Measurements from ENCODE around the gene IGFBP5.

Gene IGFBP5

GRCh38 chr2:216713691-216714336 is 18.5 kb upstream of the IGFBP5 start:
- no peak for DNase-seq

DNA sequence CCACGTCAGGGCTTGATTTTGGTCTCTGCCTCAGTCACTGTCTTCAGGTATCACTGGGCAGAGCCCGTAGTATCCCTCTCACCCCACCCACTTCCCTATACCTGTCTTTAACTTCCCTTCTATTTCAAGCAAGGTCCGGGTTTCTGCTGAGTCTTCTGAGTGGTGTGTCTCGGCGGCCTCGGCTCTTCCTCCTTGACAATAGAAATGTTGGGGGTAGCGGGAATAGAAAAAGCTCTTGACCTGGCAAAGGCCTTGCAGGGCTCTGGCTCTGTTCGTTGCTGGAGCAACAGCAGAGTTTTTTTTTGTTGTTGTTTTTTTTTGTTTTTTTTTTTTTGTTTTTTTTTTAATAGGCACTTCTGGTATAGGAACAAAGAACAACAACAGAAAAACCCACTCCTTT is 16.0 kb upstream of the IGFBP5 start:
- no peak for DNase-seq

DNA sequence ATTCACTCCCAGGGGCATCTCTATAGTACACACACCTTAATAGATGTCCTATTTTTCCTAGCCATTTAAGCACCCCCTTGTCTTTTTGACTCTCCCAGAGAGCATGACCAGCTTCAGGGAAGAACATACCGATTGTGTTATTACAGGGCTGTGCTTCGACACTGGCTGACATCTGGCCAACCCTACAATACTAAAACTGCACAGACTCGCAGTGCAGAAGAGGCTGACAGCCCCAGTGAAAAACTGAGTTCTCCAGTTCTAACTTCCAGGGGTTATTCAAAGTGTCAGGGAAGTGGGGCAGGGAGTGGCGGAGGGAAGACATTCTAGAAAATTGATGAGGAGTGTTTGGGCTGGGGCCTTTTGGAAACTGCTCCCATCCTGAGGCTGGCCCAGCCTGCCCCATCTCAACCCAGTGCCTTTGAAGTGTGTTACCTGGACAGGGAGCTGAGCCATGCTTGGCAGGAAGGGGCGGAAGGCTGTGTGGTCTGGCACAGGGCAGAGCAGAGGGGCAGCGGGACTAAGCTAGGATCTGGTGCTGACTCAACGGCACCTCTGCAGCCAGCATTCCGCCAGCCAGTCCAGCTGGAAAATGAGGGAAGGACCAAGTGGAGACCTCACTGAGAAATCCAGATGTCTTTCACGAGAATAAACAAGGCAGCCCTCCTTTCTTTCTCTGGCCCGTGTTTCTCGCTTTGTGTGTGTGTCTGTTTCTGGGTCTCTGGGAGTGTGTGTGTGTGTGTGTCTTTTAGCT is 15.4 kb upstream of the IGFBP5 start:
- DNase-seq, result no peak

- DNase-seq, result no peak
Measured at GRCh38 chr2:216702756-216703155, 7.4 kb upstream of the IGFBP5 start.

- no peak for DNase-seq
Measured at GRCh38 chr2:216701544-216701943, 6.2 kb upstream of the IGFBP5 start.

- DNase-seq, result no peak
Measured at GRCh38 chr2:216700781-216701180, 5.4 kb upstream of the IGFBP5 start.

- no peak for DNase-seq
Measured at GRCh38 chr2:216700088-216700567, 4.8 kb upstream of the IGFBP5 start.

- no peak for DNase-seq
Measured at GRCh38 chr2:216698895-216699294, 3.5 kb upstream of the IGFBP5 start.

DNA sequence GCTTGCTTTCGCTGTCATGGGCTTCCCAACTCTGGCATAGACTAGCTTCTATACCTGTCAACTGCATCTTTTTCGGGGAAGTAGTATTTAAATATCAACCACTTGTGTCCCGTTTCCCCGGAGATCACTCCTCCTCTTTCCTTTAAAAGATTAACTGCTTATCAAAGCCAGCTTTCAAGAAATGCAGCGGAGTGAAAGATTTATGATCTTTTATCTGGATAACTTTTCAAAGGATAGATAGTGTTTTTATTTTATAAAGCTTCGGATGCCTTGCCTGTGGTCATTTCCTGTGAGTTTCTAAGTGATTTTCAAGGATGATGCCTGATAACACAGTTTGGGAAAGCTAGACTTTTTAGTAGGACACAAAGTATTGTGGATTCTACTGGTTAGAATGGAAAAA is 2.9 kb upstream of the IGFBP5 start:
- no peak for DNase-seq

DNA sequence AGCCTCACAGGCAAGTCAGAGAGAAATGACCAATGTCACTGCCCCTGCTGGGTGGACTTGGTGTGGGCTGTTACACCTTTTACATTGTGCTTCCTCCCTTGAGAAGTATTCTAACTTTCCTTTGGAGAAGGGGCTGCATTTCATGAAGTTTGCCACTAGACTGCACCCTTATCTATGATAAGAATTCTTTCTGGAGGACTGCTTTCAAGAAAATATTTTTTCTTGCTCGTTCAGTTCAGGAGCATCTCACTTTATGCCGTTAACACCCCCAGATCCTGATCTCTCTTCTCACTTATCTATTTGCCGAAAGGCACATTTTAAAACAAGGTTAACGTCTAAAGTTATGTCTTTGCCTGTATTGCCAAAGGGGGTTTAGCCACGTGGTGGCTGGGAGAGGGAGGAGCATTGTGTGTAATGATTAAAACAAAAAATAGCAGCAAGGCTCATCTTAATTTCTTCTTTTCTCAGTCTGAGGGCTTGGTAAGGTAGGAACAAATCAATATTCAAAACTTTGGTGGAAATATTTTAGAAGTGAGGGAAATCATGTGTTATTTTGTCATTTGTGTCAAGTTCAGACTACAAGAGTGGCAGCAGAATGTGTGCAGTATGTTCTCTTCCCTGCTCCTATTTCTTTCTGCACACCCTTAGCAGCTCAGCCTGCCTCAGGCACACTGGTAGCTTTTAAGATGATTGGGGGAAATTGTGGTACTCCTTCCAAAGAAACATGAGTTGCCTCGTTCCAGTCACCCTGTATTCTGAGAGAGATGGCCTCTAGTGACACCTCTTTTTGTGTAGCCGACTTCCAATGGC is 1.6 kb upstream of the IGFBP5 start:
- no peak for DNase-seq

DNA sequence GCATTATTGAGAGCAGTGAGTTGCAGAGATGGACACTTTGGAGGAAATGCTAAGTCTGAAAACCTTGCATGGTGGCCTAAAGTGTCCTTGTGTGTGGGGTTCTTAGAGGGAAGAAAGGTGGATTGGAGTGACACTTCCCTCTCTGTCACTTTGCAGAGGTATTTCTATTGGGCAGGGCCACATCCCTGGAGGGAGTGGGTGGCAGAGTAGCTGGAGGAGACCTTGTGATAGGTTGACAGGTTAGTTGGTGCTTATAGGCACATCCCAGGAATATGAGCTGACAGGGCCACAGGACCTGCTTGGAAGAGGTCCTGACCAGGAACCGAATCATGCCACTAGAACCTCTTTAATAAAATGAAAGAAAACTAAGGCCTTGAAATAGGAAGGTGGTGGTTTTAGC is 972 bp upstream of the IGFBP5 start:
- no peak for DNase-seq

- DNase-seq, result no peak
Measured at GRCh38 chr2:216694826-216695217, 527 bp downstream of the IGFBP5 start.

GRCh38 chr2:216694082-216694825 is 1.1 kb downstream of the IGFBP5 start:
- no peak for DNase-seq

- no peak for DNase-seq
Measured at GRCh38 chr2:216693414-216694080, 1.8 kb downstream of the IGFBP5 start.

DNA sequence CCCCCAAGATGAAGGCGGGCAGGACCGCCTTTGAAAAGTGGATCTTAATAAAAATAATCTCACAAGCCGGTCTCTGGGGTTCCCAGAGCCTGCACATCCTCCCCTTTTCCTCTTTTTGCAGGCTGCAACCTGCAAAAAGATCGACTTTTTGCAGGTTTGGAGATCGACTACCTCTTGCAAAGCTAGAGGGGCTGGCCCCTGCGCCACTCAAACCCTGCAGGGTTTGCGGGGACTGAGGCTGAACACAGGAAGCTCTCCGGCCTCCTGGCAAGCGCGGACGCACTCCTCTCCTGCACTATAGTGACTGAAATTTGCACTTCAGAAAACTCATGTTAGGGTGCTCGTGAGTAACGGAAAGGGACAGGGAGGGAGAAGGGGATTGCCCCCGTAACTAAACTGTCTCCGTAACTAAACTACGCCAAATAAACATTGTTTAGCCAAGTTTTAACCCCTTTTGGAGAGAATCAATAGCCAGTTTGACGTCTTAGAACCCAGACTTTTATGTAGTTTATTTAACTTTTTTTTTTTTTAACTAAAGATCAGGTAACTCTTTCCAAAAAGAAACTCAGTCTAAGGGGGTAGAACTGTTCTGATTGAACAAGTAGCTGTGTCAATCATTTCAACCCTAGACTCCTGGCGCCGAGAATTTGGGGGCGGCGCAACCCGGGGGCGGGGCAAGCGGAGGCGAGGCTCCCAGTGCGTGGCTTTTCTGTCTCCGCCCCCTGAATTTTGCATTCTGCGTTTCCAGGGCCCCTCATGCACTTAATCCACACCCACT is 2.5 kb downstream of the IGFBP5 start:
- DNase-seq, result peak; percentile 20

DNA sequence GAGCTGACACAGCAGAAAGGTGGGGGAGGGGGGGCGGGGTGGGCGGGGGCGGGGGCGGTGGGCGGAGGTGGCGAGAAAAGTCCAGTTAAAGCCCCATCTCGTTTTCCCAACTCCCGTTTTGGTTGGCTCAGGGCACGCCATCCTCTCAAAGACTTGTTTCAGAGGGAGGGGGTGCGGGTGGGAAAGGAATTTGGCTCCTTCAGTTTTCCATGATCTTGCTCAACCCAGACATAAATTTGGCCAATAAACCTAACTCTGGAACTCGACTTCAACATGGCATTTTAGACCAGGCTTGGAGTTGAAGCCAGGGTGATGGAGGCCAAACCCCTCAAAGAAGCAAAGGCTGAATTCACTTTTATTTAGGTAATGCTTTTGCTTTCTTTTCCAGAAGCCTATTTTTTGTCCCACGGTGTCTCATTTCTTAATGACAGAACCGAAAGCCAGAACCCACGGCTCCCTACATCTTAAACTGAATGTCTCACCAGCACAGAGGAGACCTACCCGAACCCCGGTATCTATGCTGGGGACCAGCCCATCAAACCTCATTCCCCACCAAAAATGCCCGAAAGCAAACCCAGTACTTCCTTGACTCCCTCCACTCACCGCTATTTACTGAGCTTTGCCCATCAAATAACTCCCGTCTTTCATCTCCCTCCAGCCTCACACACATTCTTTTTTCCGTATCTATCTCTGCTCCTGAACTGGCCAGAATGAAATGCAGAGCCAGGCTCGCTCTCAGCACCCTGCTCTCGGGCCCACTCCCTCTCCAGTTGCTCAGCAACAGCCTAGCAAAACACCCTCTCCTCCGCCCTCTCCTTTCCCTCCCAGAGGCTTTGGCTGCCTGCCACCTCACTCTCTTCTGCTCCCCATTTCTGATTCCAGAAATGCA is 4.3 kb downstream of the IGFBP5 start:
- DNase-seq, result no peak

DNA sequence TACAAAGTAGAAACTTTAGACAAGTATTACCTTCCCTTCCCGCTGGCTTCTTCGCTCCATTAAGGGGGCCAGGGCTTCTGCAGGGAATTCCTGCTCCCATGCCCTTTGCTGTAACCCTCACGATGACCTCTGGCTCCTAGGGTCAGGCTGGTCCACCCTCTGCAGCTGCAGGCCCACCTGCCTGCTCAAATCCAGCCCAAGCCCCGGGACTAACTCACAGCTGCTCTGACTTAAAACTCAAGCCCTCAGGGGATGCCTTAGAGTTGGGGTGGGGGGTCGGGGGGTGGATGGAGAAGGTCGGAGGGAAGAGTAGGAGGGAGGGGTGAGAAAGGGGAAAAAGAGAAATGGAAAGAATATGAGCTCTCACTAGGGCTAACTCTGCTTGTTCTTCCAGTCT is 4.9 kb downstream of the IGFBP5 start:
- no peak for DNase-seq

- no peak for DNase-seq
Measured at GRCh38 chr2:216689397-216689796, 6.0 kb downstream of the IGFBP5 start.

DNA sequence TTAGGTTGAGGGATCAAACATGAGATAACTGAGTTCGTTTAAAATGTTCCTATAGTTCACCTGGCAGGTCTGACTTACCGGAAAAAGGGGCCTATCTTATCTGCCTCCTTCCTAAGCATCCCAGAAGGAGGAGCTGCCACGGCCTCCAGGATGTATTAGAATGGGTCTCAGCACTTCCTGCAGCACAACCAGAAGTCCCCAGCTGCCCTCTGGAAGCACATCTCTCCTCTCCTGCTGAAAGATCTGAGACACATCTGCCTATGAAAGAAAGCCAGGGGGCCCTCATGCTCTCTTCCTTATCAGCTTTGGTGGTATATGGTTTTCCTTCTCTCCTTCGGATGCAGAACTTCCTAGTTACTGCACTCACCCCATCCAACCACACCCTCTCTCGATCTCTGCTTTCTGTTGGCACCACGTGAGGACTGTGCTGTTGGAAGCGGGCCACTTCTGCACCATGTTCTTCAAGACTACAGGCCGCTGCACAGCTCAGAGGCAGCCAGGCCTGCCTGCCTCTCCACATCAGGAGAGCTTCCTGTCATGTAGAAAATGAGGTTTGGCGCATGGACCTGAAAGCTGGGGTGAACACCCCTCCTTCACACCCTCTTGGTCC is 6.5 kb downstream of the IGFBP5 start:
- DNase-seq, result no peak

GRCh38 chr2:216687646-216688045 is 7.7 kb downstream of the IGFBP5 start:
- no peak for DNase-seq

All from activated gamma-delta T cell (primary cell).